Measurements from ENCODE around the gene TMEM150C. TPM values are rescaled to one million over a fixed set of nuclear protein-coding genes. Genes with fewer than 3 reads are reported as not detected.

Gene TMEM150C
- total RNA-seq, 1 experiment from 2014 or later = not detected

- no peaks in the 10 kb centered on the region; the same call in 1 of the 2 replicates for H3K36me3 ChIP-seq
- no peaks in the 10 kb centered on the region for H3K4me1 ChIP-seq (replicated peaks)
- DNase-seq (ENCODE audit: low read depth in 1 of 2, low spot score in 2 of 2) = peak in 1 of 2 experiments; percentile 45
- H3K27ac ChIP-seq = no peak overlapping the region
- H3K4me3 ChIP-seq = no peak overlapping the region
- no peaks in the 10 kb centered on the region for H3K27me3 ChIP-seq (replicated peaks)
- 0 out of 2 replicates have a peak, but pooled peaks cover 4% of the 10 kb centered on the region for H3K9me3 ChIP-seq (replicated peaks)
These were observed 91.9 kb downstream of the TMEM150C start for GRCh38 chr4:82469791-82470345.

DNA sequence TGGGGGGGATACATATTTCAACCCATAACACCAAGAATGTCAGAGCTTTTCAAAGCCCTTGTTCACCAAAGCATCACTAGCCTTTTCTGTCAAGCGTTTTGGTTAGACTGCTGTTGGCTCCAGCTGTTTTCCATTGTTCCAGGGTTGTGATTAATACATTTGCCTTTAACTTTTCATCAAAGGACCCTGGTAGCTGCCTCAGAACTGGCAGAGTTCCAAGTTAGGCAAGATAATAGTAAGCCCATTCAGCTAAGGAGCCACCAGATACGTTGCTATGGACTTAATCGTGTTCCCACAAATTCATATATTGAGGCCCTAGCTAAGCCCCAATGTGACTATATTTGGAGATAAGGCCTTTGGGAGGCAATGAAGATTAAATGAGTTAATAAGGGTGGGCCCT is 94.3 kb downstream of the TMEM150C start:
- Histone ChIP-seq H3K27ac (no peak overlapping the region), H3K36me3 (peaks cover 14% of the 10 kb centered on the region), H3K27me3 (replicated peaks) (no peaks in the 10 kb centered on the region), H3K4me1 (replicated peaks) (no peaks in the 10 kb centered on the region), H3K4me3 (no peak overlapping the region), H3K9me3 (replicated peaks) (0 out of 2 replicates have a peak, but pooled peaks cover 4% of the 10 kb centered on the region)
- no peak for DNase-seq (ENCODE audit: low read depth in 1 of 2, low spot score in 2 of 2)

GRCh38 chr4:82463221-82463620 is 98.6 kb downstream of the TMEM150C start:
- H3K4me3 ChIP-seq = no peak overlapping the region
- H3K4me1 ChIP-seq (replicated peaks) = no peaks in the 10 kb centered on the region
- no peak overlapping the region for H3K27ac ChIP-seq
- peaks cover 42% of the 10 kb centered on the region for H3K36me3 ChIP-seq
- DNase-seq (ENCODE audit: low read depth in 1 of 2, low spot score in 2 of 2) = no peak
- H3K9me3 ChIP-seq (replicated peaks) = 0 out of 2 replicates have a peak, but pooled peaks cover 4% of the 10 kb centered on the region
- H3K27me3 ChIP-seq (replicated peaks) = no peaks in the 10 kb centered on the region

GRCh38 chr4:82462415-82462831 is 99.4 kb downstream of the TMEM150C start:
- DNase-seq (ENCODE audit: low read depth in 1 of 2, low spot score in 2 of 2) = peak; percentile 73 to 83
- no peak overlapping the region for H3K27ac ChIP-seq
- H3K27me3 ChIP-seq (replicated peaks) = no peaks in the 10 kb centered on the region
- peaks cover 50% of the 10 kb centered on the region for H3K36me3 ChIP-seq
- H3K4me1 ChIP-seq (replicated peaks) = no peaks in the 10 kb centered on the region
- H3K9me3 ChIP-seq (replicated peaks) = no peaks in the 10 kb centered on the region
- no peak overlapping the region for H3K4me3 ChIP-seq

GRCh38 chr4:82461710-82462109 is 100.1 kb downstream of the TMEM150C start:
- H3K9me3 ChIP-seq (replicated peaks) = no peaks in the 10 kb centered on the region
- H3K4me1 ChIP-seq (replicated peaks) = no peaks in the 10 kb centered on the region
- H3K27ac ChIP-seq = no peak overlapping the region
- H3K27me3 ChIP-seq (replicated peaks) = no peaks in the 10 kb centered on the region
- H3K4me3 ChIP-seq = no peak overlapping the region
- H3K36me3 ChIP-seq = peaks cover 55% of the 10 kb centered on the region
- DNase-seq (ENCODE audit: low read depth in 1 of 2, low spot score in 2 of 2) = no peak

DNA sequence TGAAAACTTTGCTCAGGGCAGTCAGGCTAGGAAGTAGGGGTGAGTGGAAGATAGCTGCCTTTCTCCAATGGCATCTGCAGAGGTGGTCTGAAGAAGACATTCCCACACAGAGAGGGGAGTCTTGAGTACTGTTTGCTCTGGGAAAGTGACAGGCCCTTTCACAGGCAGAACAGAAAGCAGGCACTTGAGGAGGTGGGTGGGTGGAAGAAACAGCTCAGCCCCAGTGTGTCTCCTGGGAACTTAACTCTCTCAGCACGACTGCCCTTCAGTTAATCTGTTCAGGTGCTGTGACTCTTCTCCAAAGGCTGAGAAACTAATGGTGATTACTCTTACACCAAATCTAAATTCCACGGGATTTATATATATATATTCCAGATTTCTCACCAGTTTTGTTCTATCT is 103.1 kb downstream of the TMEM150C start:
- Histone ChIP-seq H3K27me3 (replicated peaks) (no peaks in the 10 kb centered on the region), H3K36me3 (peaks cover 66% of the 10 kb centered on the region), H3K27ac (no peak overlapping the region), H3K4me1 (replicated peaks) (no peaks in the 10 kb centered on the region), H3K9me3 (replicated peaks) (no peaks in the 10 kb centered on the region), H3K4me3 (no peak overlapping the region)
- DNase-seq (ENCODE audit: low read depth in 1 of 2, low spot score in 2 of 2) = no peak

DNA sequence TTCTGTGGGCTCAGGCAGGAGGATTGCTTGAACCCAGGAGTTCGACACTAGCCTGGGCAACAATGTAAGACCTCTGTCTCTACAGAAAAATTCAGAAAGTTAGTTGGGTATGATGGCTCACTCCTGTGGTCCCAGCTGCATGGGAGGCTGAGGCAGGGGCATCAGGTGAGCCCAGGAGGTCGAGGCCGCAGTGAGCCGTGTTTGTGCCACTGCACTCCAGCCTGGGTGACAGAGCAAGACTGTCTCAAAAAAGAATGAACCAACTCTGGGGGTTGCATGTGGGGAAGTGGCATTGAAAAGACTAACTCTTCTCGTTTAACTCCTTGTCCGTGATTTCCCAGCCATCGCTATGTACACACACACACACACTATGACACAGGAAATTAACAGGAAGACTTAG is 104.5 kb downstream of the TMEM150C start:
- Histone ChIP-seq H3K27me3 (replicated peaks) (no peaks in the 10 kb centered on the region), H3K9me3 (replicated peaks) (no peaks in the 10 kb centered on the region), H3K4me3 (no peak overlapping the region), H3K27ac (no peak overlapping the region), H3K4me1 (replicated peaks) (no peaks in the 10 kb centered on the region), H3K36me3 (peaks cover 66% of the 10 kb centered on the region)
- DNase-seq (ENCODE audit: low read depth in 1 of 2, low spot score in 2 of 2) = no peak

DNA sequence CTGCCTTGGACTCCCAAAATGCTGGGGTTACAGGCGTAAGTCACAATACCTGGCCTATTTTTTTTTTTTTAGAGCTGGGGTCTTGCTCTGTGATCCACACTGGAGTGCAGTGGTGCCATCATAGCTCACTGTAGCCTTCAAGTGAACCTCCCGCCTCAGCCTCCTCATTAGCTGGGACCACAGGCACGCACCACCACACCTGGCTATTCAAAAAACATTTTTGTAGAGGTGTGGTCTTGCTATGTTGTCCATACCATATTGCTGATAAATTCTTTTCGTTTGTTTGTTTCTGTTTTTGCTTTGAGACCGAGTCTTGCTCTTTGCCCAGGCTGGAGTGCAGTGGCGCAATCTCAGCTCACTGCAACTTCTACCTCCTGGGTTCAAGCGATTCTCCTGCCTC is 109.8 kb downstream of the TMEM150C start:
- Histone ChIP-seq H3K27ac (no peak overlapping the region), H3K27me3 (replicated peaks) (no peaks in the 10 kb centered on the region), H3K4me3 (no peak overlapping the region), H3K9me3 (replicated peaks) (no peaks in the 10 kb centered on the region), H3K4me1 (replicated peaks) (no peaks in the 10 kb centered on the region), H3K36me3 (peaks cover 70% of the 10 kb centered on the region)
- DNase-seq (ENCODE audit: low read depth in 1 of 2, low spot score in 2 of 2) = no peak

- H3K27ac ChIP-seq = no peak overlapping the region
- H3K9me3 ChIP-seq (replicated peaks) = no peaks in the 10 kb centered on the region
- H3K4me3 ChIP-seq = no peak overlapping the region
- peaks cover 62% of the 10 kb centered on the region for H3K36me3 ChIP-seq
- DNase-seq (ENCODE audit: low read depth in 1 of 2, low spot score in 2 of 2) = no peak
- H3K4me1 ChIP-seq (replicated peaks) = no peaks in the 10 kb centered on the region
- H3K27me3 ChIP-seq (replicated peaks) = no peaks in the 10 kb centered on the region
These were observed 110.6 kb downstream of the TMEM150C start for GRCh38 chr4:82450966-82451755.

GRCh38 chr4:82447886-82448285 is 113.9 kb downstream of the TMEM150C start:
- H3K9me3 ChIP-seq (replicated peaks) = no peaks in the 10 kb centered on the region
- no peaks in the 10 kb centered on the region for H3K4me1 ChIP-seq (replicated peaks)
- no peaks in the 10 kb centered on the region for H3K27me3 ChIP-seq (replicated peaks)
- H3K4me3 ChIP-seq = no peak overlapping the region
- H3K27ac ChIP-seq = no peak overlapping the region
- peaks cover 49% of the 10 kb centered on the region for H3K36me3 ChIP-seq
- no peak for DNase-seq (ENCODE audit: low read depth in 1 of 2, low spot score in 2 of 2)

GRCh38 chr4:82439088-82439487 is 122.7 kb downstream of the TMEM150C start:
- Histone ChIP-seq H3K9me3 (replicated peaks) (0 out of 2 replicates have a peak, but pooled peaks cover 3% of the 10 kb centered on the region), H3K36me3 (peaks cover 14% of the 10 kb centered on the region), H3K4me3 (no peak overlapping the region), H3K4me1 (replicated peaks) (no peaks in the 10 kb centered on the region), H3K27me3 (replicated peaks) (no peaks in the 10 kb centered on the region), H3K27ac (no peak overlapping the region)
- no peak for DNase-seq (ENCODE audit: low read depth in 1 of 2, low spot score in 2 of 2)

DNA sequence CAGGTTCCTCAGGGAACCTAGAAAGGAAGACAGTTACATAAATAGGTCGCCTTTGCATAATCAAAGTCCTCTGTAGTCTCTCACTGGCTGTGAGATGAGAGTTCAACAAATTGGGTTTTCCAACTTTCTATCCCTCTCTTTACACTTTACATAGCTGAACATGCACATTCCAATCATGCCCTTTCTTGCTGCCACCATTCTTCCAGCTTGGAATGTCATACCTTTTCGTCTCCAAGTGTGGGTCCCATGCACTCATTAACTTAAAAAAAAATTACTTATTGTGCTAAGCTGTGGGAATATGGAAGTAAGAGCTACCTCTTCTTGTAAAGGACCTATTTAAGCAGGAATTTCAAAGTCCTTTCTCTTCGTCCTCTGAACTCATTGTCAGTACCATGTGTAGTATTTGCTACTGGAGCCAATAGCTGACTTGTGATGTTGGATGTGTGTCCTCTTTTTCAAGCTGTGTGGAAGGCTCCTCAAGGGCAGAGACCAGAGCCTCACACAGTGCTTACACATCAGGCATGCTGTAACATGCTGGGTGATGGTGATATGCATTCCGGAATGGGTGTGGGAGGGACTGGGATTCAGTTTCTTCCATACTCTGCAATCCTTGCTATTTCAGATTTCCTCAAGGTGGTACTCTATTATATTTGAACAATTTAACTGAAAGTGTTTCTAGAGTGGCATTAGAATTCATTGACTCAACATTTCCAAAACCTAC is 124.3 kb downstream of the TMEM150C start:
- DNase-seq (ENCODE audit: low read depth in 1 of 2, low spot score in 2 of 2) = peak in 1 of 2 experiments; percentile 4
- no peak overlapping the region for H3K27ac ChIP-seq
- H3K4me1 ChIP-seq (replicated peaks) = no peaks in the 10 kb centered on the region
- H3K36me3 ChIP-seq = peaks cover 14% of the 10 kb centered on the region
- H3K4me3 ChIP-seq = no peak overlapping the region
- H3K27me3 ChIP-seq (replicated peaks) = no peaks in the 10 kb centered on the region
- 0 out of 2 replicates have a peak, but pooled peaks cover 3% of the 10 kb centered on the region for H3K9me3 ChIP-seq (replicated peaks)

DNA sequence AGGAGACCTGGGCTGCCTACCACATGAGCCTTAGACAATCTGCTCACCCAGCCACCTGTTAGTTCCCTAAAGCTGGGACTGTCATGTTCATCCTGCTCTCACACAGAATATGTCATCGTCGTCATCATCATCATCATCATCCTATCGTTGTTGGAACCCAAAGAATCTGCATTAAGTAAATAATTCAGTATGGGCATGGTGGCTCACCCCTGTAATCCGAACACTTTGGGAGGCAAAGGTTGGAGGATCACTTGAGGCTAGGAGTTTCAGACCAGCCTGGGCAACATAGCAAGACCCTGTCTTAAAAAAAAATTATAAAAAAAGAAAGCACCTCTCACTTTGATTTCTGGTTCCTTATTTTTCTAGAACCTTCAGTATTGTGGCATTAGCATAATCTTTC is 125.0 kb downstream of the TMEM150C start:
- Histone ChIP-seq H3K4me3 (no peak overlapping the region), H3K36me3 (peaks cover 14% of the 10 kb centered on the region), H3K9me3 (replicated peaks) (0 out of 2 replicates have a peak, but pooled peaks cover 3% of the 10 kb centered on the region), H3K27ac (no peak overlapping the region), H3K27me3 (replicated peaks) (no peaks in the 10 kb centered on the region), H3K4me1 (replicated peaks) (no peaks in the 10 kb centered on the region)
- no peak for DNase-seq (ENCODE audit: low read depth in 1 of 2, low spot score in 2 of 2)

- H3K4me1 ChIP-seq (replicated peaks) = 0 out of 2 replicates have a peak, but pooled peaks cover 3% of the 10 kb centered on the region
- no peak for DNase-seq (ENCODE audit: low read depth in 1 of 2, low spot score in 2 of 2)
- 0 out of 2 replicates have a peak, but pooled peaks cover 3% of the 10 kb centered on the region for H3K9me3 ChIP-seq (replicated peaks)
- peaks cover 14% of the 10 kb centered on the region for H3K36me3 ChIP-seq
- no peaks in the 10 kb centered on the region for H3K27me3 ChIP-seq (replicated peaks)
- no peak overlapping the region for H3K27ac ChIP-seq
- H3K4me3 ChIP-seq = no peak overlapping the region
These were observed 125.7 kb downstream of the TMEM150C start for GRCh38 chr4:82436130-82436529.

All from SJSA1 (cell line).